ENCODE data around the gene VENTX.

Gene VENTX

DNA sequence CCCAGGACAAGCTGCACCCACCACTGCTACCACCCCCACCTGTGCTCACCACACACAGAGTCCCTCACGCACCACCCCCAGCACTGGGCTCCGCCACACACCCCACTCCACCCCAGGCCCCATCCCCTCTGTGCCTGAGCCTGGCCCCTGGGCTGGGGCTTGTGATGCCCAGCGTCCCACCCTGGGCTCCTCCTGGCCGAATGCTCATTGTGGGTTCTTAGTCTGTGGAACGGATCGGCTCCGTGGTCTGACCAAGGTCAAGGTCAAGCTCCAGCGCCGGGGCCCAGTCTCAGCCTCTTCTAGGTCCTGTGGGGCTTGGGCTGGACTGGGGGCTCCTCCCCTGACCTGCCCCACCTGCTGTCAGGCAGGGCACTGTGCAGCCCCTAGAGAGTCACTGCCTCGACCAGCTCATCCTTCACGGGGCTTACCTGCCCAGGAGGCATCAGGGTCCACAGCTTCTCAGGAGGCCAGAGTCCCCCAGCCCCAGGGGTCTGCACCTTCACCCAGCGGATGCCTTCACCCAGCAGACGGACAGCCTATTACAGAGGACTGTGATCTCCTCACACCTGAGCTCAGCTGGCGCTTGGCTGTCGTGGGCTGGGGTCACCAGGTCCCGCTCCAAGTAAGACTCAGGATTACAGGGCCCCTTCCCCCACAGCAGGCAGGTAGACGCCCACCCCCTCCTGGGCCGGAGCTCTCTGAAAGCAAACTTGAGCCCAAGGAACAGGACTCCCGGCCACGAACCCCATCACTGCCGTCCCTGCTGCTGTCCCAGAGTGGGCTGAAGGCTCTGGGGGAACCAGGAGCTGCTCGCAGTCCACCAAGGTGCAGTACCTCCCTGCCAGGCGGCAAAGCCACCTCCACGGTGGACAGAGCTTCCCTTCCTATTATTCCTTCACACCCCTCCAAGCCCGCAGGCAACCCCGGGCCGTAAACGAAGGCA is 22.9 kb upstream of the VENTX start:
- no peak for TF ChIP-seq CTCF (IDR thresholded peaks at IDR 0.05; ENCODE audit: insufficient read depth, low read length, poor library complexity, severe bottlenecking)
- H3K4me3 ChIP-seq (replicated peaks; ENCODE audit: low read depth, low read length) = no peak overlapping the region
- no peaks in the 10 kb centered on the region for H3K36me3 ChIP-seq (ENCODE audit: control insufficient read depth, insufficient read depth, low read length)
- DNase-seq (ENCODE audit: extremely low read depth, insufficient read length) = no peak
- H3K27me3 ChIP-seq (replicated peaks; ENCODE audit: control insufficient read depth, insufficient read depth, low read length) = no peaks in the 10 kb centered on the region

- Histone ChIP-seq H3K36me3 (ENCODE audit: control insufficient read depth, insufficient read depth, low read length) (no peaks in the 10 kb centered on the region), H3K4me3 (replicated peaks; ENCODE audit: low read depth, low read length) (no peak overlapping the region), H3K27me3 (replicated peaks; ENCODE audit: control insufficient read depth, insufficient read depth, low read length) (no peaks in the 10 kb centered on the region)
- no peak for DNase-seq (ENCODE audit: extremely low read depth, insufficient read length)
- no peak for TF ChIP-seq CTCF (IDR thresholded peaks at IDR 0.05; ENCODE audit: insufficient read depth, low read length, poor library complexity, severe bottlenecking)
Observed at GRCh38 chr10:133215586-133215985, 22.1 kb upstream of the VENTX start.

GRCh38 chr10:133216776-133217175 is 20.9 kb upstream of the VENTX start:
- Histone ChIP-seq H3K27me3 (replicated peaks; ENCODE audit: control insufficient read depth, insufficient read depth, low read length) (no peaks in the 10 kb centered on the region), H3K4me3 (replicated peaks; ENCODE audit: low read depth, low read length) (no peak overlapping the region), H3K36me3 (ENCODE audit: control insufficient read depth, insufficient read depth, low read length) (no peaks in the 10 kb centered on the region)
- DNase-seq (ENCODE audit: extremely low read depth, insufficient read length) = no peak
- no peak for TF ChIP-seq CTCF (IDR thresholded peaks at IDR 0.05; ENCODE audit: insufficient read depth, low read length, poor library complexity, severe bottlenecking)

DNA sequence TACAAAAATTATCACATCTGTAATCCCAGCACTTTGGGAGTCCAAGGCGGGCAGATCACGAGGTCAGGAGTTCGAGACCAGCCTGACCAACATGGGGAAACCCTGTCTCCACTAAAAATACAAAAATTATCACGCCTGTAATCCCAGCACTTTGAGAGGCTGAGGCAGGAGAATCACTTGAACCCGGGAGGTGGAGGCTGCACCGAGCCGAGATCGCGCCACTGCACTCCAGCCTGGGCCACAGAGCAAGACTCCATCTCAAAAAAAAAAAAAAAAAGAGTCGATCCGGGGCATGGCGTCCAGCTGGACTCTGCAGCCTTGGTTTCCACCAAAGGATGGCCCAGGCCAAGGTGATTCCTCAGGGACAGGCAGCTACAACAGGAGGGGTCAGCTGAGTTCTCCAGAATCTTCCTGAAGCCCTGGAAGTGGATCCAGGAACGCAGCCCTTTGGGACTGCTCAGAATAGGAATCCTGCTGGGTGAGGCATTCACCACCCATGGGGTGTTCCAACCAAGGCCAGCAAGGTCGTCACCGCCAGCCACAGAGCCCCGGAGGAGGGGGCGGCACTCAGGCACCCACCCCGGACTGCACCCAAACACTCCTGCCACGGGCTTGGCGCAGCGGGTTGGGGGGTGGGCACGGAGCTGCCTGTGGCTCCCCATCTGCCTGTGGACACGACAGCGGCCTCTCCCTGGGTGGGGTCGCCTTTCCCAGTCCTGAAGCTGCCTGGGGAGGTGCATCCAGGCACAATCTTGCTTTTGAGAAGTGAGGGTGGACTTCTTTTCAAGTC is 19.7 kb upstream of the VENTX start:
- no peaks in the 10 kb centered on the region for H3K27me3 ChIP-seq (replicated peaks; ENCODE audit: control insufficient read depth, insufficient read depth, low read length)
- H3K36me3 ChIP-seq (ENCODE audit: control insufficient read depth, insufficient read depth, low read length) = no peaks in the 10 kb centered on the region
- no peak for TF ChIP-seq CTCF (IDR thresholded peaks at IDR 0.05; ENCODE audit: insufficient read depth, low read length, poor library complexity, severe bottlenecking)
- no peak overlapping the region for H3K4me3 ChIP-seq (replicated peaks; ENCODE audit: low read depth, low read length)
- no peak for DNase-seq (ENCODE audit: extremely low read depth, insufficient read length)

GRCh38 chr10:133218891-133219290 is 18.8 kb upstream of the VENTX start:
- Histone ChIP-seq H3K36me3 (ENCODE audit: control insufficient read depth, insufficient read depth, low read length) (no peaks in the 10 kb centered on the region), H3K27me3 (replicated peaks; ENCODE audit: control insufficient read depth, insufficient read depth, low read length) (no peaks in the 10 kb centered on the region), H3K4me3 (replicated peaks; ENCODE audit: low read depth, low read length) (no peak overlapping the region)
- DNase-seq (ENCODE audit: extremely low read depth, insufficient read length) = no peak
- TF ChIP-seq CTCF (IDR thresholded peaks at IDR 0.05; ENCODE audit: insufficient read depth, low read length, poor library complexity, severe bottlenecking) = no peak

Data from GM06990 (cell line).